Type B pancreatic cell (in vitro differentiated cells): ENCODE results near the gene SLC52A1. TPM values are rescaled to one million over a fixed set of nuclear protein-coding genes. Genes with fewer than 3 reads are reported as not detected.

Source experiments
- DNase-seq: peaks from one replicate; pipeline ENCODE4 v3.0.0; 2021; ENCODE audit warnings: mixed read lengths; ENCODE audit not compliant: unreplicated experiment; ENCODE audit errors: extremely low spot score
- H3K27ac Mint-ChIP-seq: 2 replicates; pipeline ENCODE4 v1.8.0; 2021; ENCODE audit warnings: mild to moderate bottlenecking, mixed read lengths
- H3K27me3 Mint-ChIP-seq: 2 replicates; pipeline ENCODE4 v1.8.0; 2021; ENCODE audit warnings: mixed read lengths
- H3K36me3 Mint-ChIP-seq: 2 replicates; pipeline ENCODE4 v1.8.0; 2021; ENCODE audit warnings: mixed read lengths
- H3K4me1 Mint-ChIP-seq: one replicate; pipeline ENCODE4 v1.8.0; 2021; ENCODE audit warnings: mixed read lengths; ENCODE audit not compliant: unreplicated experiment
- H3K4me3 Mint-ChIP-seq: 2 replicates; pipeline ENCODE4 v1.8.0; 2021; ENCODE audit warnings: mild to moderate bottlenecking, mixed read lengths
- H3K9me3 Mint-ChIP-seq: 2 replicates; pipeline ENCODE4 v1.8.0; 2021; ENCODE audit warnings: mixed read lengths
- CTCF ChIP-seq: fragments of 200-600 bp; sonication (generic); conservative IDR thresholded peaks from 2 replicates; pipeline ENCODE4 v1.5.0; 2021; ENCODE audit warnings: antibody characterized with exemption, mild to moderate bottlenecking
- total RNA-seq: library from RNA; stranded (reverse); gene quantifications from 2 replicates; pipeline ENCODE4 v1.2.1, GENCODE V29; 2021; ENCODE audit warnings: low replicate concordance

Gene SLC52A1
- total RNA-seq, 1 donor from 2014 or later = 0.19 TPM

- Mint-ChIP-seq H3K9me3 (no peaks in the 10 kb centered on the region), H3K4me1 (no peaks in the 10 kb centered on the region), H3K27ac (no peak overlapping the region), H3K36me3 (peaks cover 20% of the 10 kb centered on the region), H3K4me3 (no peak overlapping the region), H3K27me3 (no peaks in the 10 kb centered on the region)
- no peak for TF ChIP-seq CTCF
- DNase-seq = no peak
Observed at GRCh38 chr17:5022171-5022711, 13.0 kb downstream of the SLC52A1 start.

GRCh38 chr17:5020502-5021023 lies 14.7 kb downstream of the SLC52A1 start:
- Mint-ChIP-seq H3K4me1 (no peaks in the 10 kb centered on the region), H3K27ac (no peak overlapping the region), H3K27me3 (no peaks in the 10 kb centered on the region), H3K9me3 (no peaks in the 10 kb centered on the region), H3K4me3 (no peak overlapping the region), H3K36me3 (peaks cover 20% of the 10 kb centered on the region)
- DNase-seq = no peak
- TF ChIP-seq CTCF = no peak

- Mint-ChIP-seq H3K36me3 (peaks cover 18% of the 10 kb centered on the region), H3K27me3 (no peaks in the 10 kb centered on the region), H3K4me3 (no peak overlapping the region), H3K27ac (no peak overlapping the region), H3K4me1 (no peaks in the 10 kb centered on the region), H3K9me3 (no peaks in the 10 kb centered on the region)
- TF ChIP-seq CTCF = no peak
- DNase-seq = no peak
Observed at GRCh38 chr17:5019475-5019956, 15.7 kb downstream of the SLC52A1 start.

- DNase-seq = no peak
Observed at GRCh38 chr17:5014357-5014756, 20.9 kb downstream of the SLC52A1 start.

GRCh38 chr17:5011928-5012327 lies 23.3 kb downstream of the SLC52A1 start:
- H3K36me3 Mint-ChIP-seq = peaks cover 23% of the 10 kb centered on the region
- H3K4me3 Mint-ChIP-seq = no peak overlapping the region
- no peak for TF ChIP-seq CTCF

More at GRCh38 chr17:5014357-5014756, 20.9 kb downstream of the SLC52A1 start:
- no peaks in the 10 kb centered on the region for H3K9me3 Mint-ChIP-seq
- H3K4me3 Mint-ChIP-seq = no peak overlapping the region
- H3K4me1 Mint-ChIP-seq = no peaks in the 10 kb centered on the region
- H3K36me3 Mint-ChIP-seq = peaks cover 12% of the 10 kb centered on the region
- no peak overlapping the region for H3K27ac Mint-ChIP-seq
- no peak for TF ChIP-seq CTCF
- no peaks in the 10 kb centered on the region for H3K27me3 Mint-ChIP-seq

More at GRCh38 chr17:5011928-5012327, 23.3 kb downstream of the SLC52A1 start:
- Mint-ChIP-seq H3K27ac (no peak overlapping the region), H3K4me1 (no peaks in the 10 kb centered on the region), H3K9me3 (no peaks in the 10 kb centered on the region), H3K27me3 (no peaks in the 10 kb centered on the region)
- DNase-seq = no peak
